AG08396 (cell line): ENCODE data around the gene SYTL4.
A peak's percentile ranks its signal among the peaks of the same experiment; 100 is the strongest.
"Not testable (repeated sequence)": the region's sequence is repeated elsewhere in the genome, so short reads cannot be mapped to it uniquely, and the experiment has no call there.

ENCODE experiments used
- DNase-seq: peaks from one replicate; pipeline ENCODE4 v3.0.0; 2012; ENCODE audit warnings: low spot score, mixed read lengths

SYTL4 gene

GRCh38 chrX:100731441-100732281, at the start of gene SYTL4:
Gene SYTL4, minus strand, starts transcription at chrX:100732121. Its CDS starts 30,084 bp downstream, at chrX:100702037.
- peak; percentile 65 for DNase-seq

- not testable (repeated sequence) for DNase-seq
Measured at GRCh38 chrX:100769439-100769838, 37.5 kb upstream of the SYTL4 start.

GRCh38 chrX:100768679-100769338, 36.9 kb upstream of the SYTL4 start:
- peak; percentile 66 for DNase-seq

- no peak for DNase-seq
Measured at GRCh38 chrX:100750883-100751282, 19.0 kb upstream of the SYTL4 start.

- no peak for DNase-seq
Measured at GRCh38 chrX:100748108-100748507, 16.2 kb upstream of the SYTL4 start.

GRCh38 chrX:100747703-100748102, 15.8 kb upstream of the SYTL4 start:
- DNase-seq, result no peak

GRCh38 chrX:100747090-100747489, 15.2 kb upstream of the SYTL4 start:
- DNase-seq, result no peak

- no peak for DNase-seq
Measured at GRCh38 chrX:100745806-100746537, 14.1 kb upstream of the SYTL4 start.

GRCh38 chrX:100745205-100745604, 13.3 kb upstream of the SYTL4 start:
- no peak for DNase-seq

GRCh38 chrX:100743009-100743607, 11.2 kb upstream of the SYTL4 start:
- no peak for DNase-seq

GRCh38 chrX:100724006-100724405, 7.9 kb downstream of the SYTL4 start:
- DNase-seq, result not testable (repeated sequence)

- no peak for DNase-seq
Measured at GRCh38 chrX:100721328-100721727, 10.6 kb downstream of the SYTL4 start.

- DNase-seq, result no peak
Measured at GRCh38 chrX:100720301-100720700, 11.6 kb downstream of the SYTL4 start.

GRCh38 chrX:100719139-100719538, 12.8 kb downstream of the SYTL4 start:
- no peak for DNase-seq

GRCh38 chrX:100717363-100717762, 14.6 kb downstream of the SYTL4 start:
- DNase-seq, result no peak

GRCh38 chrX:100710816-100711215, 21.1 kb downstream of the SYTL4 start:
- no peak for DNase-seq

- no peak for DNase-seq
Measured at GRCh38 chrX:100704581-100705203, 27.2 kb downstream of the SYTL4 start.

GRCh38 chrX:100700809-100701208, 31.1 kb downstream of the SYTL4 start:
- DNase-seq, result no peak

GRCh38 chrX:100698551-100698950, 33.4 kb downstream of the SYTL4 start:
- DNase-seq, result no peak

GRCh38 chrX:100696699-100697351, 35.1 kb downstream of the SYTL4 start:
- DNase-seq, result no peak

GRCh38 chrX:100695991-100696390, 35.9 kb downstream of the SYTL4 start:
- no peak for DNase-seq
